ENCODE data around the gene DEFB108B. TPM values are rescaled to one million over a fixed set of nuclear protein-coding genes. Genes with fewer than 3 reads are reported as not detected.
"Not testable (repeated sequence)": the region's sequence is repeated elsewhere in the genome, so short reads cannot be mapped to it uniquely, and the experiment has no call there.

DEFB108B gene
- polyA plus RNA-seq, 4 donors: not detected

- 38 to 62% (median 61%) methylated on average over 2 of the region's 2 CpGs for WGBS, 3 donors
- DNase-seq; H3K27ac ChIP-seq (ENCODE audit: low read depth in 1 of 3, low read length in 2 of 3); H3K27me3 ChIP-seq (ENCODE audit: control insufficient read depth in 3 of 3, insufficient read depth in 3 of 3, low read length in 3 of 3); FAIRE-seq; H3K4me1 ChIP-seq (ENCODE audit: control insufficient read depth in 3 of 3, insufficient read depth in 2 of 3, low read depth in 1 of 3, low read length in 2 of 3); H3K4me3 ChIP-seq (ENCODE audit: low read depth in 1 of 3, low read length in 3 of 3); H3K36me3 ChIP-seq (ENCODE audit: control insufficient read depth in 3 of 3, insufficient read depth in 2 of 3, low read depth in 1 of 3, low read length in 3 of 3); H3K9me3 ChIP-seq (ENCODE audit: control insufficient read depth in 2 of 2, insufficient read depth in 1 of 2, low read depth in 1 of 2, low read length in 1 of 2): not testable (repeated sequence)
These were observed 43.3 kb downstream of the DEFB108B start for GRCh38 chr11:71876262-71876661.

GRCh38 chr11:71878059-71878458, 45.1 kb downstream of the DEFB108B start, which contains the start of gene DEFB131B:
Gene DEFB131B, plus strand, starts transcription at chr11:71878453. Its CDS starts 0 bp downstream, at chr11:71878453.
- not testable (repeated sequence) for H3K27me3 ChIP-seq (ENCODE audit: control insufficient read depth in 3 of 3, insufficient read depth in 3 of 3, low read length in 3 of 3); H3K9me3 ChIP-seq (ENCODE audit: control insufficient read depth in 2 of 2, insufficient read depth in 1 of 2, low read depth in 1 of 2, low read length in 1 of 2); FAIRE-seq; H3K36me3 ChIP-seq (ENCODE audit: control insufficient read depth in 3 of 3, insufficient read depth in 2 of 3, low read depth in 1 of 3, low read length in 3 of 3); H3K4me3 ChIP-seq (ENCODE audit: low read depth in 1 of 3, low read length in 3 of 3); H3K4me1 ChIP-seq (ENCODE audit: control insufficient read depth in 3 of 3, insufficient read depth in 2 of 3, low read depth in 1 of 3, low read length in 2 of 3); H3K27ac ChIP-seq (ENCODE audit: low read depth in 1 of 3, low read length in 2 of 3)
- 29 to 56% (median 43%) methylated on average over 1 of the region's 1 CpG for WGBS, 3 donors
- DNase-seq: peak in 1 of 2 donors; percentile 81

- H3K27me3 ChIP-seq (ENCODE audit: control insufficient read depth in 3 of 3, insufficient read depth in 3 of 3, low read length in 3 of 3); H3K4me3 ChIP-seq (ENCODE audit: low read depth in 1 of 3, low read length in 3 of 3); H3K9me3 ChIP-seq (ENCODE audit: control insufficient read depth in 2 of 2, insufficient read depth in 1 of 2, low read depth in 1 of 2, low read length in 1 of 2); H3K27ac ChIP-seq (ENCODE audit: low read depth in 1 of 3, low read length in 2 of 3); FAIRE-seq; H3K36me3 ChIP-seq (ENCODE audit: control insufficient read depth in 3 of 3, insufficient read depth in 2 of 3, low read depth in 1 of 3, low read length in 3 of 3); DNase-seq: not testable (repeated sequence)
- peaks cover 0 to 13% (median 0%) of the 10 kb centered on the region in 3 donors for H3K4me1 ChIP-seq (ENCODE audit: control insufficient read depth in 3 of 3, insufficient read depth in 2 of 3, low read depth in 1 of 3, low read length in 2 of 3)
- 96 to 99% (median 98%) methylated on average over 12 of the region's 12 CpGs for WGBS, 3 donors
These were observed 52.8 kb downstream of the DEFB108B start for GRCh38 chr11:71885806-71886205.

Other genes starting within 250 kb of the DEFB108B start
- gene DEFB131B, start 45.3 kb downstream of the DEFB108B start, polyA plus RNA-seq: not detected
- 1 to 10 TPM; 2.7 to 5.2 (median 4.0) TPM for gene XNDC1N, start 95.4 kb downstream of the DEFB108B start, polyA plus RNA-seq
- gene RNF121, start 95.8 kb downstream of the DEFB108B start, polyA plus RNA-seq: 10 to 100 TPM; 15.9 to 38.6 (median 23.5) TPM
- 1 to 10 TPM; 3.2 to 9.6 (median 7.2) TPM for gene IL18BP, start 165.7 kb downstream of the DEFB108B start, polyA plus RNA-seq
- 100 to 1,000 TPM in 3 of 4 donors, 10 to 100 TPM in 1; 68.1 to 286 (median 119) TPM for gene NUMA1, start 247.3 kb downstream of the DEFB108B start, polyA plus RNA-seq
- 10 to 100 TPM in 1 of 4 donors, 1 to 10 TPM in 3; 3.8 to 10.7 (median 5.6) TPM for gene LRRC51, start 247.7 kb downstream of the DEFB108B start, polyA plus RNA-seq

Data from small intestine (tissue), 7 donors.